Activated CD4-positive, alpha-beta T cell treated with anti-CD3 and anti-CD28 coated beads for 36 hours (primary cell): ENCODE results near the gene SLC13A4. TPM values are rescaled to one million over a fixed set of nuclear protein-coding genes. Genes with fewer than 3 reads are reported as not detected.

ENCODE experiments used
- ATAC-seq: fragments of 200-7000 bp; cut with Tn5 transposase; one replicate; pipeline ENCODE4 v1.10.0; 2021; ENCODE audit warnings: mild to moderate bottlenecking, moderate library complexity
- CTCF ChIA-PET: fragments of 350-600 bp; sonication (Branson Sonifier 250); formaldehyde crosslinking; loops from one replicate; lab custom pipeline; 2021; ENCODE audit warnings: antibody characterized with exemption; lab: Charles Lee
- POLR2A ChIA-PET: fragments of 350-600 bp; sonication (Branson Sonifier 250); formaldehyde crosslinking; loops from one replicate; lab custom pipeline; 2021; ENCODE audit warnings: antibody characterized with exemption, inconsistent platforms; lab: Charles Lee
- DNase-seq: peaks from one replicate; pipeline ENCODE4 v3.0.0-alpha.2; 2020
- H3K27ac Mint-ChIP-seq: one replicate; pipeline ENCODE4 v1.8.0; 2021; ENCODE audit warnings: mixed read lengths
- H3K27me3 Mint-ChIP-seq: one replicate; pipeline ENCODE4 v1.8.0; 2021; ENCODE audit warnings: mixed read lengths
- H3K36me3 Mint-ChIP-seq: one replicate; pipeline ENCODE4 v1.8.0; 2021; ENCODE audit warnings: low read depth, mixed read lengths
- H3K4me1 Mint-ChIP-seq: one replicate; pipeline ENCODE4 v1.8.0; 2021; ENCODE audit warnings: mixed read lengths
- H3K4me3 Mint-ChIP-seq: one replicate; pipeline ENCODE4 v1.8.0; 2021; ENCODE audit warnings: mild to moderate bottlenecking, moderate library complexity, mixed read lengths
- H3K9me3 Mint-ChIP-seq: one replicate; pipeline ENCODE4 v1.8.0; 2021; ENCODE audit warnings: low read depth, mixed read lengths
- intact Hi-C, 2 experiments: fragments of 100-400 bp; cut with DNase I in 1 of 2; cut with micrococcal nuclease in 1 of 2; formaldehyde crosslinking; loops; one replicate each; pipeline versions ENCODE4 v1.14.2 to v1.15.1; 2022 to 2024; cut with DNase I, micrococcal nuclease
- total RNA-seq, 2 experiments: library from RNA; stranded (reverse); gene quantifications; one replicate each; pipeline ENCODE4 v1.2.3, GENCODE V29; 2021

SLC13A4 gene
- total RNA-seq, 2 experiments from 2014 or later = not detected

DNA sequence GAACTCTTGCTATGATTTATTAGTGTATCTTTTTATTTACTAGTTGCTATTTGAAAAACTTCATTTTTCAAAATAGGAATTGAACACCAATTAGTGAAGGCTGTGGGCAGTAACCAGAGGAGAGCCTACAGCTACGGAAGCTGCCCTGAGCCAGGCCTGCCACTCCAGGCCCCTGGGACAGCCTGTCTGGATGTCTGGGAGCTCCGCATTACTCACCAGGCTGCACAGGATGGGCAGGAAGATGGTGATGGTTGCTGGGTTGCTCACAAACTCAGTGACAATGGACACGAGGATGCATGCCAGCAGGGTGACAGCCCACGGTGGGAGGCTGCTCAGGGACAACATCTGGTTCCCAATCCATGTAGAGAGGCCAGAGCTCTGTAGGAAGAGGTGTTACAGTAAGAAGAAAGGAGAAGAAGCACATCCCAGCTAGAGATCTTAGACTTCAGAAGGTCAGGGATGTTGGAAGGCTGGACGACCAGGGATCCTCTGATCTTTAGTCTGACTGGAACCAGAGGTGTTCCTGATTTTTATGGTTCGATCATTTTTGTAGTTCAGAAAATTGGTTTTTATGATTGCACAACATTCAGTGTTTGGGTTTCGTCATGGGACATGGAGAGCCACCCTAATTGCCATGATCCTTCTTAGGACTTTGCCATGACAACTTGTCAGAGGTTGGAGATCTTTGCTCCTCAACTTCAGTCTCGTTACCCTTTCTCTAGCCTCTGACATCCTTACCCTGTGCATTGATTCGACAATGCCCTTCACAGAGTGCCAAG is 42.5 kb downstream of the SLC13A4 start:
- ChIA-PET CTCF (interaction anchor here (0.6 to 1.2 kb wide), 2 partner anchors 13 to 70 kb away, joined by 3 read pairs; no protein-coding TSS in a partner anchor), POLR2A (no interaction called here)
- Mint-ChIP-seq H3K27ac (no peak overlapping the region), H3K4me1 (peaks cover 7% of the 10 kb centered on the region), H3K9me3 (no peaks in the 10 kb centered on the region), H3K36me3 (peaks cover 5% of the 10 kb centered on the region), H3K4me3 (no peak overlapping the region), H3K27me3 (no peaks in the 10 kb centered on the region)
- ATAC-seq = no peak
- no peak for DNase-seq
- intact Hi-C loops = no loop called here

DNA sequence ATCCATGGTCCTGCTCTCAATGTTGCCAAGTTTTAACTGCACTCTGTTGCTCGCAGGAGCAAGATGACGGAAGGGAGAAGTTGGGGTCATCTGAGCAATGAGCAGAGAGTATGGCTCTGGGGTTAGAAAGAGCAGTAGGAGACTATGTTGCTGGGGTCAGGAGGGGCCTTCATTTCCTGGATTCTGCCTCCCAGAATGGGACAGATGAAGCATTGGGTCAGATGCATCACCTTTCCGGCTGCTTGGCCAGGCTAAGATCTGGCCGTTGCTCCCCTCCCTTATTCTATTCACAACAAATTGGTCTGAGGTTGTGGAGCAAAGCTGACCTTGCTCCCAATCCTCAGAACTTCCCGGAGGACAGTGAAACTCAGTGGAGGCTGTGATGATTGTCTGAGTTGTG is 43.3 kb downstream of the SLC13A4 start:
- Mint-ChIP-seq H3K27ac (no peak overlapping the region), H3K9me3 (no peaks in the 10 kb centered on the region), H3K27me3 (no peaks in the 10 kb centered on the region), H3K4me3 (no peak overlapping the region), H3K36me3 (peaks cover 5% of the 10 kb centered on the region), H3K4me1 (peaks cover 10% of the 10 kb centered on the region)
- DNase-seq = no peak
- ChIA-PET POLR2A (no interaction called here), CTCF (interaction anchor here (0.6 to 1.2 kb wide), 3 partner anchors 12 to 23 kb away, joined by 3 read pairs; no protein-coding TSS in a partner anchor)
- ATAC-seq = no peak
- intact Hi-C loops = no loop called here

DNA sequence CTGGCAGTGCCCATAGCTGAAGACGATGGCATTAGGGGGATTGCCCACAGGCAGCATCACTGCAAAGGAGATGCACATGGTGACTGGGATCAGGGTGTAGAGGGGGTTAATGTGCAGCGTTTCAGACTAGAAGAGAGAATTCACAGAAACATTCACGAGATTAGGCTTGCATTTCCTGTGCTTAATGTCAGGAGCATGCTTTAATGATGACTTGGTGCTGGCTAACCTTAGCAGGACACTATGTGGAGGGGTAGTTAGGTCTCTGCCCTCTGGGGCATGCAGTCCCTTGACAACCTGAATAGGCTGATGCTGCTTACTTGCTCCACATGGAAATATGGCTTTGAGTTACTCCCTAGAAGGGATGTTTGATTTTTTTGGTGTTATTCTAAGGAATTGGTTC is 43.9 kb downstream of the SLC13A4 start:
- Mint-ChIP-seq H3K4me3 (no peak overlapping the region), H3K9me3 (no peaks in the 10 kb centered on the region), H3K36me3 (peaks cover 2% of the 10 kb centered on the region), H3K27ac (no peak overlapping the region), H3K27me3 (no peaks in the 10 kb centered on the region), H3K4me1 (peaks cover 10% of the 10 kb centered on the region)
- ChIA-PET CTCF (interaction anchor here (0.8 to 1.3 kb wide), 4 partner anchors 9 to 410 kb away, joined by 3 to 4 read pairs (median 3); no protein-coding TSS in a partner anchor), POLR2A (no interaction called here)
- ATAC-seq (no peak), DNase-seq (no peak)
- intact Hi-C loops = no loop called here

DNA sequence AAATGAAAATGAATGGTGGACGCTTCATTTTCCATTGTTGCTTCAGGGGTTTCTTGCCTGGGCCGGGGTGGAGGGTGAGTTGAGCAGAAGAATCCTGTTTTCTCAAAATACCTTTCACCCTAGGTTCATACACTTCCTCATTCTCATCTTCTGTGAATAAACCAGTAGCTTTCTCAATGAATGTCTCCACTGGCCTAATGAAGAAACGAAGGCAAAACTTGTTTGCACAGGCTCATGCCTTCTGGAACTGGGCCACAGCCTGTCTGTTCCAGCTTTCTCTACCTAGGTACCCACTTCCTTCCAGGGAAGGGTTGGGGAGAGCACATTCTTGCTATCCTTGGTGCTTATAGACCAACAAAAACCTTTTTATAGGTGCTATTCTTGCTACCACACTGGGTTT is 44.4 kb downstream of the SLC13A4 start:
- Mint-ChIP-seq H3K27me3 (no peaks in the 10 kb centered on the region), H3K36me3 (peaks cover 3% of the 10 kb centered on the region), H3K4me3 (no peak overlapping the region), H3K9me3 (no peaks in the 10 kb centered on the region), H3K4me1 (peaks cover 10% of the 10 kb centered on the region), H3K27ac (no peak overlapping the region)
- ATAC-seq (no peak), DNase-seq (no peak)
- ChIA-PET CTCF (interaction anchor here (0.8 to 1.3 kb wide), 3 partner anchors 9 to 409 kb away, joined by 3 to 4 read pairs (median 3); no protein-coding TSS in a partner anchor), POLR2A (no interaction called here)
- intact Hi-C loops = no loop called here

DNA sequence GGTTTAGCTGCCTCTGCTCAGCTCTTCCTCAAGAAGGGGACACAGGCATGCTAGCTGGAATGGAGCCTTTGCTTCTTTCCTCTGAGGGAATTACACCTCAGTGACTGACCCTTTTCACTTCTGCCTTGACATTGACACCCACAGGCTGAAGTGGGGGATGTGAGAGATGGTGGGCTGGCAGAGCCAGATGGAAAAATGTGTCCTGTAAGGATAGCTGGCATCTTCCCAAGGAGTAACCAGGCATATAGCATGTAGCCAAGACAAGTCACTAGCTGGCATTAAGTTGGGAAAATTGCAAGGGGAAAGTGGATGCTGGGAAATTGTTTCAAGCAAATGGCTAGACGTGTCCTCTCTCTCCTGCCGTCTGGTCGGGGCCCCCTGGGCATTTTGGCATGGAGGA is 45.8 kb downstream of the SLC13A4 start:
- ChIA-PET CTCF (interaction anchor here (1.0 to 2.1 kb wide), 3 partner anchors 9 to 408 kb away, joined by 3 to 5 read pairs (median 3); no protein-coding TSS in a partner anchor), POLR2A (no interaction called here)
- intact Hi-C loops = no loop called here
- Mint-ChIP-seq H3K27ac (no peak overlapping the region), H3K36me3 (peaks cover 7% of the 10 kb centered on the region), H3K4me1 (peaks cover 10% of the 10 kb centered on the region), H3K4me3 (no peak overlapping the region), H3K9me3 (no peaks in the 10 kb centered on the region), H3K27me3 (no peaks in the 10 kb centered on the region)
- DNase-seq = no peak
- no peak for ATAC-seq

DNA sequence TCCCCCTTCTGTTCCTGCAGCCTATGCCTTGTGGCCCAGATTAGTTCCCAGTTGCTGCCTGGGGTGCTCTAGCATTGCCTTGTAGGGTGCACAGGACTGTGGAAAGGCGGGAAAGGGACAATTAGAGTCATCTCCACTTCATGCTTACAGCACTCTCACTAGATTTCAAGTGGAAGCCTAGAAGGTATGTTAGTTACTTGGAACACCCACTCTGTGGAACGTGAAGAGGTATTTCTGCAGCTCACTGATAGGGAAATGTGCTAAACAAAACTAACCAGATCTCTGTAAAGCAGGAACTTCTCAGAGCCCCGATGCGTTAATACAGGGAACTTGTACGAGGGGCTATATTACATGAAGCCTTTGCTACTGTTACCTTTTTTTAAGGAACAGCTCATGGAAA is 46.2 kb downstream of the SLC13A4 start:
- Mint-ChIP-seq H3K27me3 (no peaks in the 10 kb centered on the region), H3K9me3 (no peaks in the 10 kb centered on the region), H3K27ac (no peak overlapping the region), H3K4me3 (no peak overlapping the region), H3K36me3 (peaks cover 7% of the 10 kb centered on the region), H3K4me1 (peaks cover 10% of the 10 kb centered on the region)
- ATAC-seq (no peak), DNase-seq (no peak)
- ChIA-PET CTCF (interaction anchor here (1.0 to 2.1 kb wide), 4 partner anchors 9 to 407 kb away, joined by 3 to 5 read pairs (median 3); no protein-coding TSS in a partner anchor), POLR2A (interaction anchor here (0.6 kb wide), 2 partner anchors 19 to 120 kb away, joined by 3 read pairs; partner anchors contain the start of gene STMP1)
- intact Hi-C loops = no loop called here

DNA sequence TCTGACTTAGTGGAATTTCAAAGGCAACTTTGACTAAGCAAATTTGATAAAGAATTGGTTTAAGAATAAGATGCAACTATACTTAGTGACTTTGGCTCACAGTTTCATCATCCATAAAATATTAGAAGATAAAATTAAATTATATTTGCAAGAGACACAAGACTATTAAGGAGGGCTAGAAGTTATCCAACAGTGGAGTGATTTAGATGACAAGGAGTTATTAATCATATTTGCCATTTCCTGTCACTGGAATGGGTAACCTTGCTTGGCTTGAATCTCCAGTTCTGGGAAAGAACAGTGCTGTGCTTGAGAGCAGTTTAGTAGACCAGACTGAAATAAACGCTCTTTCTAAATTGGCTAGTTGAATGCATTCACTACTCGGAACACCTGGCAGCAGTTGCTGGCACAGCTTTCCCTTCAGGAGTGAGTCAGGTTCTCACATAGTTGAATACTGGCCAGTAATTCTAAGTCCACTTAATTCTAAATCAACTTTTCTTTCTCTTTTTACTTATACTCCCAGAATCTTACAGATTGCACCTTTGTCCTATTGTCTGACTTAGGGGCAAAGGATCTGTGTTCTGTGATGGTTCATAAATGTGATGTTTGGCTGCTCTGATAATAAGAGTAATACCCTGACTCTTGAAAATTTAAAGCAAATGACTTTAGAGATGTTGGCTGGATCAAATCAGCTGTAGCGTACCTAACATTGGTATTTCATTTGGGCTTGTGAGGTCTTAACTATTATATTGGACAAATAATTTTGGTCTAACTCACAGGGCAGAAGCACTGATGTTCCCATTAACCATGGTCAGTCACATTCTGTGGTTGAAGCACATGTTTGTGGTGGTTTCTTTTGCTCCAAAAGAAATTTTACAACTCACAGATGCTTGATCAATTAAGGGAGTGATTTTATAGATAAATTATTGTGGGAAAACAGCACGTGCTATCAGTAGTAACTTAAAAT is 49.1 kb downstream of the SLC13A4 start:
- intact Hi-C loops = no loop called here
- Mint-ChIP-seq H3K36me3 (peaks cover 20% of the 10 kb centered on the region), H3K4me1 (peaks cover 10% of the 10 kb centered on the region), H3K27me3 (no peaks in the 10 kb centered on the region), H3K27ac (no peak overlapping the region), H3K4me3 (no peak overlapping the region), H3K9me3 (no peaks in the 10 kb centered on the region)
- ATAC-seq (no peak), DNase-seq (no peak)
- CTCF ChIA-PET = interaction anchor here (1.9 kb wide), 1 partner anchor 8 kb away, joined by 6 read pairs; no protein-coding TSS in a partner anchor
- POLR2A ChIA-PET = no interaction called here

DNA sequence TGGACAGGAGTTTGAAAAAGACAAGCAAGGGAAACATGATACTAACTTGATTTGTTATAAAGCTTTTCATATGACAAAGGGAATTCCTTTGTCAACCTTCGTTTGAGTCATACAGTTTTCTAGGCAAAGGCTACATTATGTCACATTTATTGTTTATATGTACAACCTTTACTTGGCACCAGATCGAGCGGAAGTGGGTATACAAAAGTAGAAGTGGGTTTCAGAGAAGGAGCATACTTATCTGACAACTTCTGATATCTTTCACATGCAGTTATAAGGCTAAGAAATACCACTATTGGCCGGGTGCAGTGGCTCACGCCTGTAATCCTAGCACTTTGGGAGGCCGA is 54.7 kb downstream of the SLC13A4 start:
- no peak for ATAC-seq

DNA sequence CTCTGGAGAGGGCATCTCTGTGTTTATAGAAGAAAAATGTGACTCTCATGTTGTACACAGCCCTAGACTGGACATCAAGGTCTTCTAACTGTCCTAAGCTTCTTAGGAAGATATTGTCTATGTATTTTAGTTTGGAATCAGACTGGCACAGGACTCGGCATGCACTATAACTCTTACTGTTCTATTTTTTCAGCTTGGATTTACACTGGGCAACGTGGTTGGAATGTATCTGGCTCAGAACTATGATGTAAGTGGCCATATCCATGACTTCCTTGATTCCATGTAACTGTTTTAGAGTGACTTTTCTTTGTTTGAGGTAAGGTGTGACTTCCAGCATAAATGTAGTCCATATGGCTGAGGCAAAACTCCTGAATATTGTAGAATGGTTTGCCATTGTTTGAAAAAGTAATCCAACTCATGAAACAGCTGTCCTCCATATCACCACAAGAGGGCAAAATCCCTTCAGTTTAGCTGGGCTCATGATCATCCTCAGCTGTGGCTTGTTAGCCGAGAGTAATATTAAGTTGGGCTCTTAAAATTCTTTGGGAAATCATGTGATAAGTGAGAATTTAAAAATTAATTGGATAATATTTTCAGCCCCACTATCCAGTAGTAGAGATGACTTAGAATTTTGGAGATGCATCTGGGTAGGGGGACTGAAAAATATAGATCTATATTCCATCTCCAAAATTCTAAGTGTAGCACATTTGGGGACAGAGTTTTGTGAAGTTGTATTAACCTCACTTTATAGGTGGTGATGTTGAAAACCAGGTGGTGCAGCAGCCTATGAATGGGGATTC is 55.2 kb downstream of the SLC13A4 start:
- POLR2A ChIA-PET = interaction anchor here (0.6 kb wide), 1 partner anchor 39 kb away, joined by 3 read pairs; no protein-coding TSS in a partner anchor
- Mint-ChIP-seq H3K27ac (no peak overlapping the region), H3K27me3 (no peaks in the 10 kb centered on the region), H3K9me3 (no peaks in the 10 kb centered on the region), H3K4me3 (no peak overlapping the region), H3K4me1 (peaks cover 20% of the 10 kb centered on the region), H3K36me3 (peaks cover 32% of the 10 kb centered on the region)
- DNase-seq = no peak
- intact Hi-C loops = loop anchor here in 1 of 2 experiments (2.0 to 5.0 kb wide), 2 partner anchors 125 to 336 kb away; no protein-coding TSS in a partner anchor
- ATAC-seq = peak; percentile 47
- CTCF ChIA-PET = interaction anchor here (0.6 to 2.3 kb wide), 14 partner anchors 8 to 390 kb away, joined by 3 to 18 read pairs (median 4); partner anchors contain the start of gene STMP1

More for the DNA sequence above, 54.7 kb downstream of the SLC13A4 start:
- POLR2A ChIA-PET = interaction anchor here (0.6 kb wide), 1 partner anchor 39 kb away, joined by 3 read pairs; no protein-coding TSS in a partner anchor
- Mint-ChIP-seq H3K9me3 (no peaks in the 10 kb centered on the region), H3K4me1 (peaks cover 15% of the 10 kb centered on the region), H3K27ac (no peak overlapping the region), H3K27me3 (no peaks in the 10 kb centered on the region), H3K4me3 (no peak overlapping the region), H3K36me3 (peaks cover 34% of the 10 kb centered on the region)
- no peak for DNase-seq
- CTCF ChIA-PET = interaction anchor here (0.6 to 2.3 kb wide), 15 partner anchors 8 to 391 kb away, joined by 3 to 18 read pairs (median 4); partner anchors contain the start of gene STMP1
- intact Hi-C loops = loop anchor here in 1 of 2 experiments (2.0 to 5.0 kb wide), 2 partner anchors 124 to 335 kb away; no protein-coding TSS in a partner anchor

DNA sequence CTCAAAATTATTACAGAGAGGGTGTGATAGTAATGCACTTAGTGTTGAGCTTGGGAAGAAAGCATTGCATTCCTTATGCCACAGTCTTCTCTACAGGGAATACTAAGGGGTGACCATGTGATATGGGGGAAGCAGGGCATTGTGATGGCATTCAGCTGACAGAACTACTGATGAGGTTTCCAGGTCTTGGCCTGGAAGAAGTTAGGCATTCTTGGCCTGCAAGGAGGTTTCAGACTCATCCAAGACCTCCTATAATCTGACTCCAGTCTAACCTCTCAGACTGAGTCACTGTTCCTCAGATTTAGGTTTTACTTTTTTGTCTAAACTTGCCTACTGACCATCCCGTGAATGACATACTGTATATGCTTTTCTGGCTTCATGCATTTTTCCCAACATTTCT is 57.8 kb downstream of the SLC13A4 start:
- ATAC-seq (no peak), DNase-seq (no peak)
- Mint-ChIP-seq H3K4me1 (peaks cover 38% of the 10 kb centered on the region), H3K4me3 (no peak overlapping the region), H3K27ac (no peak overlapping the region), H3K36me3 (peaks cover 32% of the 10 kb centered on the region), H3K27me3 (no peaks in the 10 kb centered on the region), H3K9me3 (no peaks in the 10 kb centered on the region)
- ChIA-PET CTCF (interaction anchor here (0.7 to 1.5 kb wide), 3 partner anchors 8 to 330 kb away, joined by 3 to 7 read pairs (median 6); partner anchors contain the start of gene STMP1), POLR2A (no interaction called here)
- intact Hi-C loops = loop anchor here in 1 of 2 experiments (2.0 to 5.0 kb wide), 2 partner anchors 41 to 127 kb away; no protein-coding TSS in a partner anchor
